Measurements from ENCODE around the gene MTMR6.

Gene MTMR6

GRCh38 chr13:25198647-25199046, 88.6 kb downstream of the MTMR6 start:
- Histone ChIP-seq H3K4me1 (ENCODE audit: insufficient read depth, poor library complexity, severe bottlenecking) (no peaks in the 10 kb centered on the region), H3K36me3 (ENCODE audit: low read depth) (no peaks in the 10 kb centered on the region), H3K27ac (ENCODE audit: poor library complexity, severe bottlenecking) (no peak overlapping the region), H3K4me3 (ENCODE audit: severe bottlenecking) (no peak overlapping the region), H3K27me3 (ENCODE audit: insufficient read depth, poor library complexity, severe bottlenecking) (no peaks in the 10 kb centered on the region), H3K9me3 (ENCODE audit: severe bottlenecking) (no peaks in the 10 kb centered on the region)
- no peak for DNase-seq (ENCODE audit: low spot score)
- no peak for ATAC-seq (ENCODE audit: low read depth)
- TF ChIP-seq CTCF (IDR thresholded peaks at IDR 0.05; ENCODE audit: poor library complexity, severe bottlenecking) = no peak

GRCh38 chr13:25196971-25197370, 90.3 kb downstream of the MTMR6 start:
- H3K4me3 ChIP-seq (ENCODE audit: severe bottlenecking) = no peak overlapping the region
- H3K36me3 ChIP-seq (ENCODE audit: low read depth) = no peaks in the 10 kb centered on the region
- H3K4me1 ChIP-seq (ENCODE audit: insufficient read depth, poor library complexity, severe bottlenecking) = no peaks in the 10 kb centered on the region
- TF ChIP-seq CTCF (IDR thresholded peaks at IDR 0.05; ENCODE audit: poor library complexity, severe bottlenecking) = no peak
- H3K9me3 ChIP-seq (ENCODE audit: severe bottlenecking) = no peaks in the 10 kb centered on the region
- H3K27me3 ChIP-seq (ENCODE audit: insufficient read depth, poor library complexity, severe bottlenecking) = peaks cover 5% of the 10 kb centered on the region
- ATAC-seq (ENCODE audit: low read depth) (no peak), DNase-seq (ENCODE audit: low spot score) (no peak)
- no peak overlapping the region for H3K27ac ChIP-seq (ENCODE audit: poor library complexity, severe bottlenecking)
